H7 (cell line): ENCODE data around the gene GTF3C5. TPM values are rescaled to one million over a fixed set of nuclear protein-coding genes. Genes with fewer than 3 reads are reported as not detected.
A peak's percentile ranks its signal among the peaks of the same experiment; 100 is the strongest.

Experiments
- DNase-seq: peaks from one replicate; pipeline ENCODE4 v3.0.0; 2012
- H3K27me3 ChIP-seq: 2 replicates; pipeline ENCODE4 v1.6.0; 2011; ENCODE audit warnings: mild to moderate bottlenecking, low read length; ENCODE audit not compliant: control insufficient read depth, insufficient read depth
- H3K36me3 ChIP-seq: replicated peaks from 2 replicates; pipeline ENCODE4 v1.5.1; 2011; ENCODE audit warnings: low read length; ENCODE audit not compliant: control insufficient read depth, insufficient read depth
- H3K4me3 ChIP-seq: 2 replicates; pipeline ENCODE4 v1.5.1; 2011; ENCODE audit warnings: low read depth, mild to moderate bottlenecking, control low read depth, low read length, moderate library complexity; ENCODE audit not compliant: insufficient read depth
- total RNA-seq: library from RNA; depleted of rRNA; stranded (reverse); fragments of >200 nt; shearing (Covaris generic); gene quantifications from 2 replicates; pipeline ENCODE4 v1.2.3, GENCODE V29; 2014

Gene GTF3C5
- total RNA-seq, 1 experiment from 2014 or later: 131 TPM

GRCh38 chr9:133050781-133051180 is 20.0 kb downstream of the GTF3C5 start:
- Histone ChIP-seq H3K27me3 (no peaks in the 10 kb centered on the region), H3K36me3 (peaks cover 36% of the 10 kb centered on the region)

GRCh38 chr9:133051281-133051900 is 20.6 kb downstream of the GTF3C5 start:
- H3K4me3 ChIP-seq: no peak overlapping the region
- DNase-seq: peak; percentile 35
- peaks cover 38% of the 10 kb centered on the region for H3K36me3 ChIP-seq
- no peaks in the 10 kb centered on the region for H3K27me3 ChIP-seq

More at GRCh38 chr9:133050781-133051180, 20.0 kb downstream of the GTF3C5 start:
- DNase-seq: peak; percentile 37
- no peak overlapping the region for H3K4me3 ChIP-seq

- peak; percentile 44 for DNase-seq
- Histone ChIP-seq H3K27me3 (no peaks in the 10 kb centered on the region), H3K4me3 (no peak overlapping the region), H3K36me3 (peaks cover 36% of the 10 kb centered on the region)
Measured at GRCh38 chr9:133051966-133052539, 21.3 kb downstream of the GTF3C5 start.

- DNase-seq: peak; percentile 50
Measured at GRCh38 chr9:133054194-133054890, 23.5 kb downstream of the GTF3C5 start.

GRCh38 chr9:133054966-133055365 is 24.2 kb downstream of the GTF3C5 start:
- peak; percentile 49 for DNase-seq
- Histone ChIP-seq H3K36me3 (peaks cover 34% of the 10 kb centered on the region), H3K27me3 (no peaks in the 10 kb centered on the region), H3K4me3 (no peak overlapping the region)

More at GRCh38 chr9:133054194-133054890, 23.5 kb downstream of the GTF3C5 start:
- Histone ChIP-seq H3K36me3 (peaks cover 36% of the 10 kb centered on the region), H3K27me3 (no peaks in the 10 kb centered on the region), H3K4me3 (no peak overlapping the region)

- Histone ChIP-seq H3K36me3 (peaks cover 29% of the 10 kb centered on the region), H3K27me3 (no peaks in the 10 kb centered on the region), H3K4me3 (no peak overlapping the region)
- no peak for DNase-seq
Measured at GRCh38 chr9:133055788-133056420, 25.1 kb downstream of the GTF3C5 start.

GRCh38 chr9:133056533-133056932 is 25.7 kb downstream of the GTF3C5 start:
- H3K4me3 ChIP-seq: no peak overlapping the region
- H3K36me3 ChIP-seq: peaks cover 27% of the 10 kb centered on the region
- no peak for DNase-seq
- H3K27me3 ChIP-seq: no peaks in the 10 kb centered on the region

GRCh38 chr9:133057006-133057405 is 26.2 kb downstream of the GTF3C5 start:
- Histone ChIP-seq H3K4me3 (no peak overlapping the region), H3K27me3 (no peaks in the 10 kb centered on the region), H3K36me3 (peaks cover 22% of the 10 kb centered on the region)
- peak; percentile 33 for DNase-seq

GRCh38 chr9:133057553-133057952 is 26.8 kb downstream of the GTF3C5 start:
- DNase-seq: no peak
- H3K4me3 ChIP-seq: no peak overlapping the region
- H3K27me3 ChIP-seq: no peaks in the 10 kb centered on the region
- peaks cover 22% of the 10 kb centered on the region for H3K36me3 ChIP-seq

- no peak overlapping the region for H3K4me3 ChIP-seq
- DNase-seq: peak; percentile 45
- H3K27me3 ChIP-seq: no peaks in the 10 kb centered on the region
- peaks cover 22% of the 10 kb centered on the region for H3K36me3 ChIP-seq
Measured at GRCh38 chr9:133058071-133058470, 27.3 kb downstream of the GTF3C5 start.

GRCh38 chr9:133058550-133059320 is 27.9 kb downstream of the GTF3C5 start:
- no peak overlapping the region for H3K4me3 ChIP-seq

GRCh38 chr9:133059623-133060022 is 28.8 kb downstream of the GTF3C5 start:
- DNase-seq: peak; percentile 64

More at GRCh38 chr9:133058550-133059320, 27.9 kb downstream of the GTF3C5 start:
- peak; percentile 55 for DNase-seq
- peaks cover 18% of the 10 kb centered on the region for H3K36me3 ChIP-seq
- H3K27me3 ChIP-seq: no peaks in the 10 kb centered on the region

GRCh38 chr9:133060417-133060841 is 29.6 kb downstream of the GTF3C5 start:
- no peak overlapping the region for H3K4me3 ChIP-seq
- DNase-seq: peak; percentile 59
- H3K36me3 ChIP-seq: peaks cover 13% of the 10 kb centered on the region
- H3K27me3 ChIP-seq: no peaks in the 10 kb centered on the region

More at GRCh38 chr9:133059623-133060022, 28.8 kb downstream of the GTF3C5 start:
- no peak overlapping the region for H3K4me3 ChIP-seq
- H3K27me3 ChIP-seq: no peaks in the 10 kb centered on the region
- H3K36me3 ChIP-seq: peaks cover 17% of the 10 kb centered on the region
